Measurements from ENCODE around the gene HSD11B1L. TPM values are rescaled to one million over a fixed set of nuclear protein-coding genes. Genes with fewer than 3 reads are reported as not detected.

The HSD11B1L gene, protein sequence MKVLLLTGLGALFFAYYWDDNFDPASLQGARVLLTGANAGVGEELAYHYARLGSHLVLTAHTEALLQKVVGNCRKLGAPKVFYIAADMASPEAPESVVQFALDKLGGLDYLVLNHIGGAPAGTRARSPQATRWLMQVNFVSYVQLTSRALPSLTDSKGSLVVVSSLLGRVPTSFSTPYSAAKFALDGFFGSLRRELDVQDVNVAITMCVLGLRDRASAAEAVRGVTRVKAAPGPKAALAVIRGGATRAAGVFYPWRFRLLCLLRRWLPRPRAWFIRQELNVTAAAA
- 2.8 TPM for total RNA-seq

DNA sequence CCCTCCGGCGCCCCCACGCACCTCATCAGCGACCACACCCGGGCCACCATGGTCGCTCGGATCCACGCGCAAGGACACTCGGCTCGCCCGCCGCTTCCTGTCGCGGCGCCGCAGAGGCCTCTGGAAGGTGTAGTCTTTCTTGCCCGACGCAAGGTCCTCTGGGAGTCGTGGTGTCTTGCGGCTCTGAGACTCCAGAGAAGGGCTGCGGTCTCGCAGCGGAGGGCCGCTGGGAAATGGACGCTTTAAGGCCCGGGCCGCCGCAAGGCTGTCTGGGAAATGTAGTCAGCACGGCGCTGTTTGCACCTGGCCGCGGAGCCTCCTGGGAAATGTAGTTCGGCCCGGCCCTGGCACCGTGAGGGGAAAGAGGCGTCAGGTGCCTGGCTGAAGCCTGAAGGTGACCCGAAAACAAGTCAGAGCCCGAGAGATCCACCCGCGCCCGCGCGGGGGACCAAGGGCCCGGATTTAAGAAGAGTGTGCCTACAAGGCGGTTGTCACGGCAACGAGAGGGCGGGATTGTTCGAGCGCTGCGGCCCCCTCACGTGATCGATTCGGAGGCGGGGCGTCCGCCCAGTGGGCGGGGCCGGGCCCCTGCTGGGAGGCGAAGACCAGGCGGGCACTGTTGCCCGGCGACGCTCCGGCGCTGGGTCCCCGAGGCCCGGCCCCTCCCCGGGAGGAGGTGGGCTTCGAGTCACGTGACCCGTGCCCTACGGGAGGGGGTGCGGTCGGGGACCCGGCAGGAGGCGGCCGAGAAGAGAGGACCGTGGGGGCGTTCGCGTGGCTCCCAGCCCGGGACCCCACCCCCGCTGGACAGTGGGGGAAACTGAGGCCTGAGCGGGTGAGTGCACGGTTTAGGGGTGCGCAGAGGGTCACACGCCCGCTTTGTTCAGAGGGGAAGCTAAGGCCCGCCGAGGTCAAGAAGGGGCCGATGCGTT is at the start of gene HSD11B1L, which contains the start of gene MICOS13:
HSD11B1L (plus strand) TSS at position 591 of the 932 bp plus-strand sequence. CDS start 3,806 bp downstream, outside the sequence.
MICOS13 (minus strand) TSS at position 80 of the 932 bp plus-strand sequence; CDS start at position 50, 30 bp downstream.
- peak; percentile 98 for DNase-seq (ENCODE audit: low spot score)

DNA sequence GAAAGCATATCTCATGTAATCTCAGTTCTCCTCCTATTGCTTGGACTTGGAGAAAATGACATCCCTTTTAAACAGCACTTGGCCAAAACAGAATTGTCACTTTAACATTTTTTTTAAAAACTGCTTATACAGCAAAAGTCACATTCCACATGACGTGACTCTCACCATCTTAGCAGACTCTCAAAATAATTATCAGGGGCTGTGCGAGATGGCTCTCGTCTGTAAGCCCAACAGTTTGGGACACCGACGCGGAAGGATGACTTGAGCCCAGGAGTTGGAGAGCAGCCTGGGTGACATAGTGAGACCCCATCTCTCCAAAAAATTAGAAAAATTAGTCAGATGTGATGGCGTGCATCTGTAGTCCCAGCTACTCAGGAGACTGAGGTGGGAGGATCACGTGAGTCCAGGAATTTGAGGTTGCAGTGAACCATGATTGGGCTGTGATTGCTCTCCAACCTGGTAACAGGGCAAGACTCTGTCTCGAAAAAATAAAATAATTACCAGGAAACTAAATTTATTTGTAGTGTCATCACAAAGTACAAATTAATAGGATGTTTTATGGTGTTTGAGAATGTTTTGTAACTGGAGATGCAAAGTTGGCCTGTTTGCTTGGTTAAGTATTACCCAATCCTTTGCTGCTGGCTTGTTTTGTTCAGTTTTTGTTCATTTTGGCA is 49.1 kb upstream of the HSD11B1L start:
- no peak for DNase-seq (ENCODE audit: low spot score)

DNA sequence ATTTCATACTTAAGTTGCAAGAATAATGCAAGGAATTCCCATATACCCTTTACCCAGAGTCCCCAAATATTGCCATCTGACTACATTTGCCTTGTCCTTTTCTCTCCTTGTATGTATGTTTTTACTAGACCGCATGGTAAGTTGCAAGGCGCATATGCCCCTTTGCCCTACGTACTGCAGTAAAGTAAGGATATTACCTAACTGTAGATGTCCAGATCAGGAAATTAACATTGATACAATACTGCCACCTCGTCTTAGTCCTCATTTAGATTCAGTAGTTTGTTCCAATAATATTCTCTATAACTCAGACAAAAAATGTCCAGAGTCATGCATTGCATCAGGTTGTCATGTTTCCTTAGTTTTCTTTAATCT is 48.6 kb upstream of the HSD11B1L start:
- DNase-seq (ENCODE audit: low spot score), result no peak

DNA sequence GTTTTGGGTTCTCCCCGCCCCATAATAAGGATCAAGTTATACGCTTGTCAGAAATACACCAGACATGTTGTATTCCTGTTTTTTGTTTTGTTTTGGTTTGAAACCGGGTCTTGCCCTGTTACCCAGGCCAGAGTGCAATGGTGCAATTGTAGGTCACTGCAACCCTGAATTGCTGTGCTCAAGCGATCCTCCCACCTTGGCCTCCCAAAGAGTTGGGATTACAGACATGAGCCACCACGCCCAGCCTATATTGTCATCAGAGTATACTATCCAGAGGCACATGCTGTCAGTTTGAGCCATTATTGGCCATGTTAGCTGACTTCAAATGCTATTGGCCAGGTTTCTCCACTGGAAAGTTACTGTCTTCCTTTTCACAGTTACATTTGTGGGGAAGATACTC is 48.2 kb upstream of the HSD11B1L start:
- no peak for DNase-seq (ENCODE audit: low spot score)

DNA sequence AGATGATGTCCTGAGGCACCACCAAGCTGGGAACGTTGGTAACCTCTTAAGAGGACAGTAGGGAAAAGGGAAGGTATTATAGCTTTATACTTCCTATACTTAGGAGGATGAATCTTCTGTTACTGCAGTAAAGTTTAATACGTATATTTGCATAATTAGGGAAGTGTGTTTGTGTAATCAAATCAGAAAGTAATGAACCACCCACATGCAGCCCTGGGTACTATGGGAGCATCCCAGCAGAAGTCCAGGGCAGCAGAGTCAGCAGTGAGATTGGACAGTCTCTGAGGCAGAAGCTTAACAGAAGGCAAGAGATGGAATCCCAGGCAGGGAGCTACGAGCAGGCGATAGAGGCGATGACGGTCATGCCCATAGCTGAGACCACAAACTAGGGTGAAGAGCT is 45.4 kb upstream of the HSD11B1L start:
- DNase-seq (ENCODE audit: low spot score), result no peak

DNA sequence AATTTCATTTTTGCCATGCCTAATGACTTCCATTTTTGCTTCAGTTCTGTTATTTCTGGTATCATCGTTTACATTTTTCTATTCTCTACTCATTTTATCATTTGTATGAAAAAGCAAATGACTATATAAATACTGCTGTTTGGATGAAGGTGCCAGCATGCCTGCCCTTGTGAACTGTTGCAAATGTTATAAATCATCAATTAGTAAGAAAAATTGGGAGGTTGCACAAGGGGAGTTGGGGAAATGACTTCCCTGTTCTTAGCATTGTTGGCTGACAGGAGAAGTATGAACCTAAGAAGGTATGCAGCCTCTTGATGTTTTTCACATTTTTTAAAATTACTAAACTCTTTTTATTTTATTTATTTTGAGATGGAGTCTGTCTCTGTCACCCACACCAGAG is 42.9 kb upstream of the HSD11B1L start:
- no peak for DNase-seq (ENCODE audit: low spot score)

DNA sequence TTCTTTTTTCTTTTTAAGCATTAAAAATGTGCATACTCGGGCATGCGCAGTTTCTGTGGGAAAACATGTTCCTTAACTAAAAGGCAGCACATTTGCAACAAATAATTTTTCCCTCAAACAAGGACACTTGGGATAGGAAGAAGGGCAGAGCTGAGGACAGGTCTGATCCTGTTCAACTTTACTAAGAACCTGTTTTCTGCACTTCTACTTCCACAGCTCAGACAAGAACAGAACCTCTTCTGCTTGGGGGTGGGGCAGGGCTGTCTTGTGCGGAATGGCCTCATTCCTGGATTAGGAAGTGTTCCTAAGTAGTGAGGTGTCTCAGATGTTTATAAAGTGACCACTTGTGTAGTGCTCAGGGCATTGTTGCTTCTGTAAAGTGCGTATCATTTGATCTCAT is 39.7 kb upstream of the HSD11B1L start:
- DNase-seq (ENCODE audit: low spot score), result no peak

DNA sequence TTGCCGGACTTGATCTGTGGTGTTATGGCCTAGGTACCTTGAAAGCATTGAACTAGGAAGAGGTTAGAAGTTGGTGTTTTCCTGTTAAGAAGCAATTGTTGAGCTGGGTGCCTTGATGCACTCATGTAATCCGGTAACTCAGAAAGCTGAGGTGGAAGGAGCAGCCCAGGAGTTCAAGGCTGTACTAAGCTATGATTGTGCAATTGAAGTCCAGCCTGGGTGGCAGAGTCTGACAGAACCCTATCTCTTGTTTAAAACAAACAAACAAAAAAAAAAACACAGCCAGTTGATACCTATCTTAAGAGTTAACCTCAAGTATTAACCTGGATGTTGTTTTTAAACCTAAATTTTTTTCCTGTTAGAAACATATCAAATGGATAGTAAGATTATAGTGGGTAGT is 38.6 kb upstream of the HSD11B1L start:
- no peak for DNase-seq (ENCODE audit: low spot score)

DNA sequence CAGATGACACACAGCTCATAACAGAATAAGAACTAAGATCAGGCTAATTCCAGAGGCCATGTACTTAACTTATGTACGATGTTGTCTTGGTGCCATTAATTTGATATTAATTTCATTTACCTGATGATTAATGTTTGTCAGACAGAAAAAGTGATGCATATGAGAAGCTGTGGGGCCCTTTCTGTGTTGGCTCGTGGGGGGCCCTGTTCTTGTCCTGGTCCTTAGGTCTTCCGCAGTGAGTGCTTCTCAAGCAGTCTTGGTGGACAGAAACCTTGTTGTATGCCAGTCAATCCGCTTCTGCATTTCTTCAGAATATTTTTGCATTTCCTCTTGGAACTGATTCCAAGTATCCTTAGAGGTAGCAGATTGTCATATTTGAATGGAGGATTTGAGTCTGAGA is 37.8 kb upstream of the HSD11B1L start:
- DNase-seq (ENCODE audit: low spot score), result no peak

DNA sequence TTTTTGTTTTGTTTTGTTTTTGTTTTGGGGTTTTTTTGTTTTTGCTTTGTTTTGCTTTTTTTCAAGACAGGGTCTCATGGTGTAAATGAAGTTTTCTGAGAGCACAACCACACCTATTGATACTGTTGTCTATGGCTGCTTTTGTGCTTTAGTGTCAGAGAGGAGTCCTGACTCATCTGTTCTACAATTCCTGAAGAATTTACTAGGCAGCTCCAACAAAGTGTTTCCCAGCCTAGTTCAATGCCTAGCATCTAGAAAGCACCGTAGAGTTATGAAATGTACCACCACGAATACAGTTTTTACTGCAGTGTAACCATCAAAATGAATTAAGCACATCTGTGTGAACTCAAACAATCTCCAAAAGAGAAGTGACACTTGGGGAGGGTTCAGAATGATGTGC is 36.8 kb upstream of the HSD11B1L start:
- no peak for DNase-seq (ENCODE audit: low spot score)

DNA sequence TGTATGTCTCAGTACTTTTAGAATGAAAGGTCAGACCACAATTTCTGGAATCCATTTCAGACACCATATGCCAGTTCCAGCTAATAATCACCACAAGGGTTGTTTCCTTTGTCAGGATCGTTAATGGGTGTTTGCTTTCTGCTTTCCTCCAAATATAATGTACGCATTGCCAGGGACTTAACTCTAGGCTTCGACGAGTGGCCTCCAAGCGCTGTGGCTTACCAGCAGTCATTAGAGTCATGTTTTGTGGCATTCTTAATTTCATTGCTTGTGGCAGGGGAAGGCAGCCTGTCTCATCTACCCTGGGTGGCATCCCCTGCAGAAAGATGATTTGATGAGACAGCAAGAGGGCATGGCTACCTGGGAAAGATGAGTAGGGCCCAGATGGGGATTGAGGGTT is 35.4 kb upstream of the HSD11B1L start:
- no peak for DNase-seq (ENCODE audit: low spot score)

DNA sequence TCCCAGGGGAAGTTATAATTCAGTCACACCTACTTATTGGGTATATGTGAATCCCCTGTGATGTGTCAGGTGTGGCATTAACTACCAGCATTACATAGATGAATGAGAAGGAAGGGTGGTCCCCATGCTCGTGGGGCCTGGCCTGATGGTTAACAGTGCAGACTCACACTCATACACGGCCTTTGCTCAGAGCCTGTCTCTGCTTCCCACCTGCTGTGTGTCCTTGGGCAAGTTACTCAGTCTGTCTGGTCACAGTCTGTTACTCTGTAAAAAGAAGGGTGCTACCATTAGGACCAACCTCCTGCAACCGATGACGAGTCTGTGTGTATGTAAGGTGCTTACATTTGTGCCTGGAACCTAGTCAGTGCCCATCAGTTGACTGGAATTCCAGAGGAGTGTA is 34.1 kb upstream of the HSD11B1L start:
- no peak for DNase-seq (ENCODE audit: low spot score)

DNA sequence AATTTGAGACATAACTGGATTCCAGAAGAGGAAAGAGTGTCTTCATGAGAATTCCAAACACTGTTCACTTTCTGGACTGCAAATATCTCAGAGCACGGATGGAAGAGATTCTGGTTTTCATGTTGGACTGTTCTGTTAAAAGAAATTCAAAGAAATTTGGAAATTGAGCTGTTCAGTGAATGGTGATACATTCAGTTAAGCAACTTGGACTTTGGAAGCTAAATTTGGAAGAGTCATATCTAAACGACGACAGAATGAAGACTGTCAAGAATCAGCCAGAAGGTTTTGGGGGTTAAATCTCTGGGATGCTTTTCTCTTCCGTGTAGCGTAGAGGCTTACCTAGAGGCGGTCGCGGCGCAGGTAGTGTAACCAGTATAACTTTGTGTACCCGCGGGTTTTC is 32.4 kb upstream of the HSD11B1L start:
- no peak for DNase-seq (ENCODE audit: low spot score)

DNA sequence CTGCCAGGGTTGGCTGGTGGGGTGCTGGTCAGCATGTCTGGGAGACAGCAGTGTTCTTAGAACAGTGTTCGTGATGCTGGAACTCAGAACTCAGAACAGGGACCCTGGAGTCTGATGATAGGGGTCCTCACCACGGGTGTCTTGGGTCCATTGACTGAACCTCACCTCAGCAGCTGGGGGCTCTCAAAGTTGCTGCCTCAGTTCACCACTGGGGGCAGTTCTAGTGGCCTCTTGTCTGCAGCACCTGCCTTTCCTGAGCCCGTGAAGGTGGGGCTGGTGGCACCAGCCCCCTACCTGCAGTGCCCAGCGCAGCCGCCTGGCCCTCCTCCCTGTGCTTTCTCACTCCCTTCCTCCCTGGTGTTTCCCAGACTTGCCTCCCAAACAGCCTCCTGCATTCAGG is 29.5 kb upstream of the HSD11B1L start:
- no peak for DNase-seq (ENCODE audit: low spot score)

DNA sequence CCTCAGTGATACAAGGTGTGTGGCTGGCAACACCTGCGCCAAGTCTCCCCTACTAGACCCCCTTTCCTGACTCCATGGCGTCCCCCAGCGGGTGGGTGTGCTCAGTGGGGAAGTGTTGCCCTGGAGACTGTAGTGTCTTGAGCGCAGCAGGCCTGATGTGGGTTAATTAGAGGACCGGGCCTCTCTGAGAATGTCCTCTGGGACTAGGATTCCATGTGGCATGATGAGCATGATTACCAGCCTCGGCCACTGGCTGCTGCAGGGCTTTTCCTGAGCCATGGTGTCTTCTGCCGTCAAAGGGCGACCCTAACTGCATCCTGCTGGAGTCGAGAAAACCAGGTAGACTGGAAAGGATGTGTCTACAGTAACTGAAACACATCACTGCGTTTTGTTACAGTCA is 28.6 kb upstream of the HSD11B1L start:
- no peak for DNase-seq (ENCODE audit: low spot score)

DNA sequence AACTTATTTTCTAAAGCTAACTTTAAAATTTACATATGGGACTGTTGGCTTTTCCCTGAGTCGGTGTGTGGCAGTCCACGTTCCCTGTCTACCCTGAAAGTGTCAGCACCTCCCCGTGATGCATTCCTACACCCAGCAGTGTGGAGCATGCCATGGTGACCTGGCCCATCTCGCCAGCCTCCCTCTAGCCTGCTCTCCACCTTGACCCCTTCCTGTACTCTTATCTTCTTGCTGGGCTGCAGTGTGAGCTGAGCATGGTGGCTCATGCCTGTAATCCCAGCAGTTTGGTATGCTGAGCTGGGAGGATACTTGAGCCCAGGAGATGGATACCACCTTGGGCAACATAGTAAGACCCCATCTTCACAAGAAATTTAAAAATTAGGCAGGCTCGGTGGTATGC is 25.9 kb upstream of the HSD11B1L start:
- DNase-seq (ENCODE audit: low spot score), result no peak

DNA sequence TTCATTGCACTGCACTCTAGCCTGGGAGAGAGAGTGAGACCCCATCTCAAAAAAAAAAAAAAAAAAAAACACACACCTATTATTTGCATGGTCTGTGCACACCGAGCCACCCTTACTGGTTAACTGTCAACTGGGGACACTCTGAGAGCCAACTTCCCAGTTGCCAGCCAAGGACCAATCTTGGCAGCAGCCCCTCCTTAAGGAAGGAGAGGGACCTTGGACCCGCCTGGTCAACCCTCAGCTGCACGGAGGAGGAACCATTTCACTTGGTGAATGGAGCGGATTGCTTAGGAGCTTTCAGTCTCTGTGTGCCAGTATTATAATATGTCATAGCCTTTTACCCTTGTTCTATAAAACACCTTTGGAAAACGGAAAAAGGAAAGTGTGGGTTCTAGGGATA is 25.4 kb upstream of the HSD11B1L start:
- DNase-seq (ENCODE audit: low spot score), result no peak

DNA sequence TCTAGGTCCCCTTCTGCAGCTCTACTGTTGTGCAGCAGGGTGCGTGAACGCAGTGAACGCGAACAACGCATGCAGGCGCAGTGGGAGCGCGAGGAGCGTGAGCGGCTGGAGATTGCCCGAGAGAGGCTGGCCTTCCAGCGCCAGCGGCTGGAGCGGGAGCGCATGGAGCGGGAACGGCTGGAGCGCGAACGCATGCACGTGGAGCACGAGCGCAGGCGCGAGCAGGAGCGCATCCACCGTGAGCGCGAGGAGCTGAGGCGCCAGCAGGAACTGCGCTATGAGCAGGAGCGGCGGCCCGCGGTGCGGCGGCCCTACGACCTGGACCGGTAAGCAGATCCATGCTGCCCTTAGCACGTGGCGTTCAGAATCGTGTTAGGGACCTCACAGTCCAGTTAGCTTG is 19.3 kb upstream of the HSD11B1L start:
- DNase-seq (ENCODE audit: low spot score), result no peak

DNA sequence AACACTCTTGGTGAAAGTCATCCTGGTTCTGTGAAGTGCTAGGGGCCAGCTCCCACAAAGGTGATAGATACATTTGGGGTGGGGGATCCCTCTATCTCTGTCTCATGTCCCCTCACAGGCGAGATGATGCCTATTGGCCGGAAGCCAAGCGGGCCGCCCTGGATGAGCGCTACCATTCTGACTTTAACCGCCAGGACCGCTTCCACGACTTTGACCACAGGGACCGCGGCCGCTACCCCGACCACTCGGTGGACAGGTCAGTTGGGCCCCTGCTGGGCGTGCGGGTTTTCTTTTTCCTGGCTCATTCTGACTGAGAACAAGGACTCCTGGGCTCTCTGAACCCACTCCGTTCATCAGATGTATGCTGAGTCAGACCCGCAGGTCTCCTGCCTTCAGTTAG is 16.9 kb upstream of the HSD11B1L start:
- DNase-seq (ENCODE audit: low spot score), result no peak

DNA sequence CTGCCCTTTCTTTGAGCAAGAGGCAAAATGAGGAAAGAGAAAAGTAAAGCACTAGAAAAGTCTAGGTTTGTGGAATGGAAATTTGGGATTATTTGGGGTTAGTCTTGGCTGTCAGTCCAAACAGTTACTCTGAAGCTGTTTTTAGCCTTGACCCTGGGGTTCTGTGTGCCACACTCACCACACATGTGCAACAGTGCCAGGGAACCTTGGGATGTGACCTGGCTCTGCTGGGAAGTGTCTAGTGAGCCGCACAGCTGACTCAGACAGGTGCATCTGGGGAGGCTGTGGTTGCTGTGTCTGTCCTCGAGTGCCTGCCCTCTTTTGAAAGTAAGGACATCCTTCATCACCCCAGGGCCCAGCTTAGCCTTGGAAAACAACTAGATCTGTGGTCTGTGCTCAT is 16.3 kb upstream of the HSD11B1L start:
- no peak for DNase-seq (ENCODE audit: low spot score)

DNA sequence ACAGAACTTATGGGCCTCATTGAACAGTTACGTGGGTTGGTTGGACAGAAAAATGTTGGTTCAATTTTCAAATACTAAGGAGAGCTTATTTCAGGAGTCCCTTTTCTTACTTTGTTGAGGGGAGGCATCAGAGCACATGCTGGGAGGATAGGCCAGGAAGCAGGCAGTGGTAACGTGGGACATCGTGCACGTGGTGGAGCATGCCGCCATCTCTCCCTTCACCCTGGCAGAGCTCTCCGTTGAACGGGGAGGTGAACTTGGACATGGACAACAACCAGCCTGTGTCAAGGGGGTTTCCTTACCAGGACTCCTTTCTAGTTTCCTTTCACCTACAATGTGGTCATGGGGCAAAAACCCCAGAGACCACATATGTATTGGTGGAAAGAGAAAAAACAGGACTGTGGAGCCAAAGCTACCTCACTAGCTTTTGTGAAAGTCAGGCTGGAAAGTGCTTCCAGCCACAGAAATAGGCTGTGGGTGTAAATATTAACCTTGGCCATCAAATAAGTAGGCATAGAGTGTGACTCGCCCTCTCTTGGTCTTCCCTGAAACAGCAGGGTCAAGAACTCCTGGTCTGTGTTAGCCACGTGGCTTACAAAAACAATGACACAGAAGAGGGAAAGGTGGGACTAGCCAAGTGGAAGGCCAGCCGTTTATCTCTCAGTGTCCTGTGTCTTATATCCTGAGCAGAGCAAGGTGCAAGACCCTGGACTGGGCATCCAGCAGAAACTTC is 14.9 kb upstream of the HSD11B1L start:
- no peak for DNase-seq (ENCODE audit: low spot score)
